Endothelial cell of umbilical vein (primary cell): ENCODE measurements around the gene GNG8. TPM values are rescaled to one million over a fixed set of nuclear protein-coding genes. Genes with fewer than 3 reads are reported as not detected.

Experiments used
- BruUV-seq: library from RNA; stranded (reverse); fragments of 400-500 nt; replicated peaks from 2 replicates; lab custom pipeline; 2021; lab: Mats Ljungman, UMichigan
- CTCF ChIA-PET: fragments of 300-600, 350-600 bp; sonication (Branson Sonifier 250); formaldehyde crosslinking; loops from one replicate; lab custom pipeline; 2021; ENCODE audit warnings: antibody characterized with exemption, inconsistent platforms; lab: Charles Lee
- POLR2A ChIA-PET: fragments of 300-600, 350-600 bp; sonication (Branson Sonifier 250); formaldehyde crosslinking; loops from one replicate; lab custom pipeline; 2021; ENCODE audit warnings: antibody characterized with exemption, inconsistent platforms; lab: Charles Lee
- DNase-seq: peaks from one replicate; pipeline ENCODE4 v3.0.0-alpha.2; 2011; ENCODE audit warnings: low read depth, low spot score
- FAIRE-seq: peaks from 2 replicates; lab custom pipeline; 2011; peaks lifted over from hg19 to GRCh38; lab: Jason Lieb, UNC
- H2AFZ ChIP-seq: 2 replicates; pipeline ENCODE4 v1.6.0; 2012; ENCODE audit warnings: low read depth, low read length, control low read depth, inconsistent platforms
- H3K27ac ChIP-seq: 2 replicates; pipeline ENCODE4 v1.5.1; 2011; ENCODE audit warnings: low read depth, mild to moderate bottlenecking, control low read depth, low read length, moderate library complexity; ENCODE audit not compliant: insufficient read depth
- H3K27me3 ChIP-seq, 2 experiments: 2 replicates each; pipeline versions ENCODE4 v1.6.0 to v1.6.1; 2011; ENCODE audit warnings: low read length in 2 of 2, mixed read lengths in 1 of 2; ENCODE audit not compliant: control insufficient read depth in 2 of 2, insufficient read depth in 2 of 2
- H3K36me3 ChIP-seq, 2 experiments: 2 replicates in 1 of 2; 3 replicates in 1 of 2; pipeline ENCODE4 v1.5.1; 2011; ENCODE audit warnings: low read length in 2 of 2, mild to moderate bottlenecking in 1 of 2, moderate library complexity in 1 of 2; ENCODE audit not compliant: control insufficient read depth in 2 of 2, insufficient read depth in 2 of 2; ENCODE audit errors: extremely low read depth in 1 of 2
- H3K4me1 ChIP-seq: 3 replicates; pipeline ENCODE4 v1.5.1; 2011; ENCODE audit warnings: mild to moderate bottlenecking, low read length; ENCODE audit not compliant: control insufficient read depth, insufficient read depth; ENCODE audit errors: extremely low read depth
- H3K4me2 ChIP-seq: 2 replicates; pipeline ENCODE4 v1.6.1; 2011; ENCODE audit warnings: low read length, control low read depth, mixed read lengths; ENCODE audit not compliant: insufficient read depth
- H3K4me3 ChIP-seq, 3 experiments: fragments of 200-600 bp in 1 of 3; sonication (generic), shearing (Covaris generic) in 1 of 3; replicated peaks in 1 of 3; 2 replicates each; pipeline ENCODE4 v1.5.1; 2011 to 2016; ENCODE audit warnings: control low read depth in 3 of 3, low read length in 3 of 3, mild to moderate bottlenecking in 2 of 3, inconsistent platforms in 1 of 3, low read depth in 1 of 3, moderate library complexity in 1 of 3; ENCODE audit not compliant: insufficient read depth in 1 of 3
- H3K79me2 ChIP-seq: 2 replicates; pipeline ENCODE4 v1.6.0; 2012; ENCODE audit warnings: low read length, inconsistent platforms; ENCODE audit not compliant: control insufficient read depth, insufficient read depth
- H3K9ac ChIP-seq: replicated peaks from 2 replicates; pipeline ENCODE3; 2011; ENCODE audit warnings: low read length, control low read depth; ENCODE audit not compliant: insufficient read depth; ENCODE audit errors: extremely low read depth
- H3K9me1 ChIP-seq: replicated peaks from 3 replicates; pipeline ENCODE4 v1.6.0; 2011; ENCODE audit warnings: mild to moderate bottlenecking, low read length; ENCODE audit not compliant: control insufficient read depth, insufficient read depth; ENCODE audit errors: extremely low read depth
- H3K9me3 ChIP-seq: replicated peaks from 2 replicates; pipeline ENCODE4 v1.5.1; 2012; ENCODE audit warnings: low read length, inconsistent platforms; ENCODE audit not compliant: control insufficient read depth, insufficient read depth
- H4K20me1 ChIP-seq: replicated peaks from 2 replicates; pipeline ENCODE3; 2011; ENCODE audit warnings: mild to moderate bottlenecking, low read length; ENCODE audit not compliant: control insufficient read depth, insufficient read depth; ENCODE audit errors: extremely low read depth
- CTCF ChIP-seq, 2 donors: IDR thresholded peaks; 1 replicate in 1 of 2; 2 replicates in 1 of 2; pipeline ENCODE4 v1.5.1; 2011; ENCODE audit warnings: low read length in 2 of 2, mild to moderate bottlenecking in 2 of 2, moderate library complexity in 2 of 2, control low read depth in 1 of 2, inconsistent platforms in 1 of 2, low read depth in 1 of 2; ENCODE audit not compliant: insufficient read depth in 1 of 2; ENCODE audit errors: extremely low read depth in 1 of 2
- EZH2 ChIP-seq: IDR thresholded peaks from 2 replicates; pipeline ENCODE4 v1.6.1; 2012; ENCODE audit warnings: borderline replicate concordance, low read depth, mild to moderate bottlenecking, moderate library complexity, low read length, inconsistent platforms; ENCODE audit not compliant: severe bottlenecking
- FOS ChIP-seq: IDR thresholded peaks from 2 replicates; pipeline ENCODE4 v1.6.1; 2011; ENCODE audit warnings: mild to moderate bottlenecking, low read length, moderate library complexity, borderline replicate concordance; ENCODE audit not compliant: insufficient read depth
- GATA2 ChIP-seq: IDR thresholded peaks from 2 replicates; pipeline ENCODE4 v1.7.0; 2011; ENCODE audit warnings: low read depth, mild to moderate bottlenecking, moderate library complexity, mixed read lengths, low read length; ENCODE audit not compliant: insufficient read length, insufficient read depth
- JUN ChIP-seq: IDR thresholded peaks from 2 replicates; pipeline ENCODE4 v1.6.1; 2011; ENCODE audit warnings: borderline replicate concordance, low read depth; ENCODE audit not compliant: insufficient read length, insufficient read depth
- MAX ChIP-seq: IDR thresholded peaks from 2 replicates; pipeline ENCODE4 v1.6.1; 2011; ENCODE audit not compliant: insufficient read depth, insufficient read length
- MYC ChIP-seq: IDR thresholded peaks from one replicate; pipeline ENCODE4 v1.6.1; 2011; ENCODE audit warnings: mild to moderate bottlenecking, low read depth, low read length
- POLR2A ChIP-seq: IDR thresholded peaks from 2 replicates; pipeline ENCODE4 v1.6.1; 2012; ENCODE audit warnings: low read depth, mild to moderate bottlenecking, control low read depth, low read length
- POLR2AphosphoS5 ChIP-seq: IDR thresholded peaks from 2 replicates; pipeline ENCODE4 v1.6.1; 2012; ENCODE audit warnings: low read depth, mild to moderate bottlenecking, control low read depth, low read length, moderate library complexity; ENCODE audit not compliant: insufficient read depth
- dilution Hi-C: fragments of 300-500 bp; cut with MboI; formaldehyde crosslinking; loops from one replicate; pipeline ENCODE4 v1.15.0; 2019; ENCODE audit warnings: low sequenced_read_pairs; ENCODE audit not compliant: extremely low pct_ligation_motif_present
- intact Hi-C: fragments of 100-400 bp; cut with micrococcal nuclease; formaldehyde crosslinking; loops from one replicate; pipeline ENCODE4 v1.10.0; 2022
- polyA plus RNA-seq, 4 experiments: library from polyadenylated mRNA; depleted of rRNA in 3 of 4; stranded (reverse) in 3 of 4; unstranded in 1 of 4; fragments of >200 nt; gene quantifications; 2 replicates each; pipeline versions ENCODE4 v1.2.1 to v1.2.3, GENCODE V29; 2011 to 2012; ENCODE audit warnings: missing spikeins in 1 of 4
- total RNA-seq: library from RNA; stranded (reverse); gene quantifications from 2 replicates; pipeline ENCODE4 v1.2.3, GENCODE V29; 2021

The GNG8 gene
- total and polyA plus RNA-seq, 2 donors (not counting 3 experiments of a cell fraction or from before 2014, with no cell fraction given): not detected

GRCh38 chr19:46670813-46671212 lies 34.8 kb upstream of the GNG8 start:
- Histone ChIP-seq H2AFZ (no peak overlapping the region), H3K4me1 (peaks cover 4% of the 10 kb centered on the region), H3K36me3 (peaks cover 15 to 21% of the 10 kb centered on the region in 2 experiments), H3K4me3 (no peak overlapping the region), H3K9me3 (no peaks in the 10 kb centered on the region), H4K20me1 (no peaks in the 10 kb centered on the region), H3K27ac (peak overlapping the region; percentile 19), H3K9me1 (no peaks in the 10 kb centered on the region), H3K4me2 (no peak overlapping the region), H3K27me3 (no peaks in the 10 kb centered on the region), H3K9ac (no peak overlapping the region), H3K79me2 (no peaks in the 10 kb centered on the region)
- TF ChIP-seq FOS (peak; percentile 52), CTCF (IDR thresholded peaks at IDR 0.05; ENCODE audit: extremely low read depth in 1 of 2, insufficient read depth in 1 of 2, low read depth in 1 of 2, low read length in 2 of 2) (no peak)
- dilution Hi-C loops (no loop called here), intact Hi-C loops (no loop called here)
- BruUV-seq: no TSS peak
- DNase-seq (peak; percentile 21), FAIRE-seq (peak; percentile 72)
- ChIA-PET POLR2A (no interaction called here), CTCF (interaction anchor here (1.2 to 2.8 kb wide), 4 partner anchors 9 to 141 kb away, joined by 4 to 10 read pairs (median 7); no protein-coding TSS in a partner anchor)

- no TSS peak for BruUV-seq
- no peak for DNase-seq
- Histone ChIP-seq H4K20me1 (no peaks in the 10 kb centered on the region), H3K4me2 (no peak overlapping the region), H3K36me3 (peaks cover 4 to 8% of the 10 kb centered on the region in 2 experiments), H3K9me1 (no peaks in the 10 kb centered on the region), H3K79me2 (no peaks in the 10 kb centered on the region), H3K4me3 (no peak overlapping the region), H3K27me3 (no peaks in the 10 kb centered on the region), H3K27ac (no peak overlapping the region), H3K9ac (no peak overlapping the region), H3K9me3 (no peaks in the 10 kb centered on the region), H3K4me1 (peaks cover 4% of the 10 kb centered on the region), H2AFZ (no peak overlapping the region)
- dilution Hi-C loops: no loop called here
- no peak for FAIRE-seq
- ChIA-PET POLR2A (no interaction called here), CTCF (no interaction called here)
- intact Hi-C loops: no loop called here
- TF ChIP-seq GATA2 (no peak), MAX (no peak), FOS (no peak), POLR2A (no peak), CTCF (IDR thresholded peaks at IDR 0.05; ENCODE audit: extremely low read depth in 1 of 2, insufficient read depth in 1 of 2, low read depth in 1 of 2, low read length in 2 of 2) (no peak), POLR2AphosphoS5 (no peak), JUN (no peak), EZH2 (no peak), MYC (no peak)
These were observed 32.7 kb upstream of the GNG8 start for GRCh38 chr19:46668662-46669061.
